Putamen (tissue), 1 donor: ENCODE data around the gene MAPK8IP1.
A peak's percentile ranks its signal among the peaks of the same experiment; 100 is the strongest.
"Not testable (repeated sequence)": the region's sequence is repeated elsewhere in the genome, so short reads cannot be mapped to it uniquely, and the experiment has no call there.

Experiments used
- DNase-seq: peaks from one replicate; pipeline ENCODE4 v3.0.0-alpha.2; 2016; ENCODE audit warnings: low spot score

Gene MAPK8IP1

DNA sequence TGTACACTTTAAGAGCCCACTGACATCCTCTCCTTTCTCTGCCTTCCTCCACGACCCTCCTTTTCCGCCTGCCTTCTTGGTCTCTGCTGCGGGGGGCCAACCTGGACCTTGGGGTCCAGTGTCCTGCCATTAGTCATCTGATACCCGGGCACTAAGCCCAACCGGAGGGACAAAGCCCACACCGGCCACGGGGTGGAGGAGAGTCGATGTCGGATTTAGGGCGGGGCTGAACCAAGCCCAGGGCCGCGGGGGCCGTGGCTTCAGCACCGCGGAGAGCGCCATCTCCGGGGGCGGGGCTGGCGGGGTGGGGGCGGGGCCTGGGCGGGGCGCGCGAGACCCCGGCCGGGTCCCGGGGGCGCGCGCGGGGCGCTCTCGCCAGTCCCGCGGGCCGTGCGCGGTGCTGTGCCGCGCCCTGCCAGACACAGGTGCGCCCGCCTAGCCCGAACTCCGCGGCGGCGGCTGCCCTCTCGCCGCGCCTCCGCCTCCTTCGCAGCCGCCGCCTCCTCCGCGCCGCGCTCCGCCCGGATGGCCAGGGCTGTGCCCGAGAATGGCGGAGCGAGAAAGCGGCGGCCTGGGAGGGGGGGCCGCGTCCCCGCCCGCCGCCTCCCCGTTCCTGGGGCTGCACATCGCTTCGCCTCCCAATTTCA, at the start of gene MAPK8IP1:
MAPK8IP1 (plus strand) TSS at position 378 of the 647 bp plus-strand sequence; CDS start at position 548, 170 bp downstream.
- no peak for DNase-seq

DNA sequence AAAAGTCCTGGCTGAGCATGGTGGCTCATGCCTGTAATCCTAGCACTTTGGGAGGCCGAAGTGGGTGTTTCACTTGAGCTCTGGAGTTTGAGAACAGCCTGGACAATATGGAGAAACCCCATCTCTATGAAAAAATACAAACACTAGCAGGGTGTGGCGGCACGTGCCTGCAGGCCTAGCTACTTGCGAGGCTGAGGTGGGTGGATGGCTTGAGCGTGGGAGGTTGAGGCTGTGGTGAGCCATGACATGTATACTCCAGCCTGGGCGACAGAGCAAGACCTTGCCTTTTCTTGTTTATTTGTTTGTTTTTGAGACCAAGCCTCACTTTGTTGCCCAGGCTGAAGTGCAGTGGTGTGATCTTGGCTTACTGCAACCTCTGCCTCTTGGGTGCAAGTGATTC, 46.2 kb upstream of the MAPK8IP1 start:
- DNase-seq = no peak

DNA sequence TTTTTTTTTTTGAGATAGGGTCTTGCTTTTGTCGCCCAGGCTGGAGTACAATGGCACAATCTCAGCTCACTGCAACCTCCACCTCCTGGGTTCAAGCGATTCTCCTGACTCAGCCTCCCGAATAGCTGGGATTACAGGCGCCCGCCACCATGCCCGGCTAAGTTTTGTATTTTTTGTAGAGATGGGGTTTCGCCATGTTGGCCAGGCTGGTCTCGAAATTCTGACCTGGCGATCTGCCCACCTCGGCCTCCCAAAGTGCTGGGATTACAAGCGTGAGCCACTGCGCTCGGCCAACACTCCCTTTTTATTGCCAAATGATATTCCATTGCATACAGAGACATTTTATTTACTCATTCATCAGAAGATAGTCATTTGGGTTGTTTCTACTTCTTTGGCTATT, 45.2 kb upstream of the MAPK8IP1 start:
- not testable (repeated sequence) for DNase-seq

DNA sequence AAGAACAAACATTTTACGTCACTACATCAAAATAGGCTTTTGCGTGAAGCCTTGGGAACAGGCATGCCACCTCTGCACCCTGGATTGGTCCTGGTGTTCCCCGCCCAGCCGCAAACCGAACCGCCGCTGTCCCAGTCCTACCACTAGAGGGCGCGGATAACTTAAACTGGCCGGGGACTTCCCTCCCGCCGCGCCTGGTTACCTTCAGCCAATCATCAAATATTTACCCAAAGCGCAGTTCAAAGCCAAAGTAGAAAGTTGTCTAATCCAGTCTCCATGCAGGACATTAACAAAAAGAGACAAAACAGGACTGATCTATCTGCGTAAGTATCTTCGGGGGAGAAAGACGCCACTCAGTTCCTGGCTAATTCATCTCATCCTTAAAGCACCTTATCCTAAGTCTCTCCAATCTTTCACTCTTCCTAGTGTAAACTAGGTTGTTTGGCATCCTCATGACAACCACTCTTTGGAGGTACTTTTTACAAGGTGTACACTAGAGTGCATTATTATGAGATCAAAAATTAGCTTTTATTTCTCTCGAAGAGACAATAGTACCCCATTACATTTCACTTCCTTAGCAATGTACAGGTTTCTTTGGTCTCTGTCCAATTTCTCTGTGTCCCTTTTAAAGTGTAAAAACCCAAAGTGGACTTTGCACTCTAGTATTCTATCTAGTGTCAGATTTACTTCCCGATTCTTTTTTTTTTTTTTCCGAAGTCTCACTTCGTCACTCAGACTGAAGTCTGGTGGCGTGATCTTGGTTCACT, 42.1 kb upstream of the MAPK8IP1 start:
- DNase-seq = peak; percentile 81

DNA sequence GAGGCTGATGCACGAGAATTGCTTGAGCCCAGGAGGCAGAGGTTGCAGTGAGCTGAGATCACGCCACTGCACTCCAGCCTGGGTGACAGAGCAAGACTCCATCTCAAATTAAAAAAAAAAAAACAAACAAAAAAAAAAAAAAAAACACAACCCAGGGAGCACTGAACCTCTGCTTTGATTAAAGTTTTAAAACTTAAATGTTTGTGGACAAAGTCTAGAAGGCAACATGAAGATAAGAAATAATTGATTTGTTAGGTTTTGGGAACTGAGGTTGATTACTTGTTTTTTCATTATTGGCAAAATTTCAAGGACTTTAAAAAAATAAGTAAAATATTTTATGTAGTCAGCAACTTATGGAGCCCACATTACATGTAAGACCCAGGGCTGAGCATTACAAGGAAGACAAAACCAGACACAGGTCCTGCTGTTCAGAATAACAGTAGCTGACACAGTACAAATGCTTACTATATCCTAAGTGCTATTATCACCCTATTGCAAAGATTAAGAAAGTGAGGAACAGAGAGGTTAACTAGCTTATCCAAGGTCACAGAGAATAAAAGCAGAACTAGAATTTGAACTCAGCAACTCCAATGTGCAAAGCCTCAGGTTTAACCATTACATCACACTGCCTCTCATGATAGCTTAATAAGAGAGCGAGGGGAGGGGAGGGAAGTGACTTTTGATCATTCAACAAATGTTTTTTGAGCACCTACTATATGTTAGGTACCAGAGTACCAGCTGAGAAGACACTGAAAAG, 40.5 kb upstream of the MAPK8IP1 start:
- no peak for DNase-seq

- no peak for DNase-seq
Observed at GRCh38 chr11:45846174-45846675, 39.2 kb upstream of the MAPK8IP1 start.

GRCh38 chr11:45846974-45847910, 38.2 kb upstream of the MAPK8IP1 start, which contains the start of gene CRY2:
TSS of gene CRY2 (plus strand) at chr11:45847475. CDS start at chr11:45847491, 16 bp downstream.
- DNase-seq = peak; percentile 98

- no peak for DNase-seq
Observed at GRCh38 chr11:45847911-45848316, 37.5 kb upstream of the MAPK8IP1 start.

DNA sequence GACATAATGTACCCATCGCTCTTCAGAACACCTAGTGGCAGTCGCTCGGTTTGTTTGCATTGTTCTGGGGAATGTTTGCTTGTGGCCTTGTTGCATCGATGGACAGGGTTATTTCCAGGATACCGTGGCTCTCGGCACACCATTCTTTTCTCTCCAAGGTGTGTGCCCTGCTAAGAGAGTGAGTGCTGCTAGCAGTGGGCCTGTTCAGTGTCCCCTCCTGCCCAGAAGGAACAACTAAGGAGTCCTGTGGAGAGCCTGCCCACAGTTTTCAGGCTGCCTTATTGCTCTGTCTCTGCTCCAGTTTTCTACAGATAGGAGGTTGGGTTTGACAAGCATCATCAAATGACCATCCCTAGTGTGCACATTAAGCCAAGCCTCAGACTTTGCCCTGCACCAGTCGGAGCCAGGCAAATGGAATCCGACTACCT, 36.8 kb upstream of the MAPK8IP1 start:
- DNase-seq = no peak

GRCh38 chr11:45850446-45850845, 35.0 kb upstream of the MAPK8IP1 start:
- no peak for DNase-seq

- no peak for DNase-seq
Observed at GRCh38 chr11:45851228-45851627, 34.2 kb upstream of the MAPK8IP1 start.

DNA sequence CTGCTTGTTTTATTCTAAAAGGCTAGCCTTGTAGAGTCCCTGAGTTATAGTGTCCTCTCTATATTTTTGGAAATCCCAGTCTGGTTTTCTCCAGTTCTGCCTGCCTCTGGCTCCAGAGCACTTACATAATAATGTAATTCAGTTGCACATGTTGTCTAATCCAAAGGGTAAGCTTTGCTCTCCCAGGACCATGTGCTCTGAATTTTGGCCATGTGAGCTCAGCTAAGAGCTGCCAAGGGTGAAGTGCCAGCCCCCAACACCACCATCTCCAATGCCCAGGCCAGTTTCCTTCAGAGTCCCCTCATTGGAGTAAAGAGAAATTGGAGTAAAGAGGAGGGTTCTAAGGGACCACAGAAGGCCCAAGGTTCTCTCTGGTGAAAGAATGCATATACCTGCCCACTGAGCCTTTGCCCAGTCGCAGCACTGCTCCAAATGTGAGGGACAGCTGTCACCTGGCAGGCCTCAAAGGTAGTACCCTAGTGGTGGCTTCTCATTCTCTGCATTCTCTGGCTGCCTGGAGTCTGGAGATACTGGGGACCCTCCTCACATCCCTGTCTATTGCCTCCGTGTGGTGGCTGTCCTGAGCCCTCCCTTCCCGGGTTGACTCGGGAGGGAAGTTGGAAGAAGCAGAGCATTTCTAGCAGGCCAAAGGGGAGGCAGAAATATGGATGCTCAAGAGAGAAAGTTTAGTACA, 33.3 kb upstream of the MAPK8IP1 start:
- peak; percentile 67 for DNase-seq

DNA sequence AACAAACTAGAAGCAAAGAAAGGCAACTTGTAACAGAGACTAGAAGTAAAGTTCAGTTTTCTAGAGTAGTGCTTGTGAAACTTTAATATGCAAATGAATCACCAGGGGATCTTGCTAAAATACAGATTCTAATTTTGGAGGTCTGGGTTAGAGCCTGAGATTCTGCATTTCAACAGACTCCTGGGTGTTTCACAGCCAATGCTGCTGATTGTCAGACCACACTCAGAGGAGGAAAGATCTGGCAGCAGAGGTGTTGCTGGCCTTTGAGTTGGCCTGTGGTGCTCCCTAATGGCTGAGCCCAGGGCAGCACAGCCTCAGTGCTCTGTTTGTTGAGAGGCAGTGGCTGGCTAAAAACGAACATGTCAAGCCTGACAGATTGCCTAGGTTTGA, 32.7 kb upstream of the MAPK8IP1 start:
- DNase-seq = no peak

DNA sequence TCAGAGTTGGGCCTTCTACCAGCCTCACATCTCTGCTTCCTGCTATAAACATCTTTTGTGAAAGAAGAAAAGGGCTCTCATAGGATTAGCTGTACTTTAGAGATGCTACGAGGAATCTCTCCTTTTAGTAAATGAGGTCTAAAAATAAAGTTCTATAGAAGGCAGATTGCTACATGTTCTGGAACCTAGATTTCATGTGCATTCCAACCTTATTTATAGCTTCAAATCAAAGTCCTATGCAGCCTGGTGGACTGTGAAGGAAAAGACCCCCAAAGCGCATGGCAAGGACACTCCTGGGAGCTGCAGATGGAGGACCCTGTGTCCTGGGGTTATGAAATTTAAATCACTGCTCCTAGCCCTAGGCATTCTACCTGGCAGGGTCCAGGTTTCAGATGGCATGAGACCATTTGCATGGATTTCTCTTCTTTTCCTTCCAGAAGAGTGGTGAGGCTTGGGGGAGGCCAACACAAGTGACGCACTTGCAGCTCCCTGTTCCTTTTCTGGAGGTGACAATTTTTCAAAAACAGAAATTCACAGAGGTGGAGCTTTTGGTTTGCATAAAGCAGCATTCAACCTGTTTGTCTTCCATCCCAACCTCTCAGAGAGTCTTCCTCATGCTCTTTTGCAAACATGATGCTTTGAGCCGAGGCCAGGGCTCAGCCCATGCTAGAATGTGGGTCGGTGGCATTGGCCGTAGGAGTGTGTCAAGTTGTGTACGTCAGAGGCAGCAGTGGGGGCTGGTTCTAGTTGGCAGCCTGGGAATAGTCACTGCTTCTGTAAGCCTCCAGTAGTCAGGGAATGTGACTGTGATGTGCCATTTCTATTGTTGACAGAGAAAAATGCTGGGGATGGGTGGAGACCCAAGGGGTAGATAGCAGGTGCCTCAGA, 31.9 kb upstream of the MAPK8IP1 start:
- DNase-seq = peak; percentile 72

GRCh38 chr11:45855308-45855707, 30.1 kb upstream of the MAPK8IP1 start:
- no peak for DNase-seq

- no peak for DNase-seq
Observed at GRCh38 chr11:45856044-45856468, 29.4 kb upstream of the MAPK8IP1 start.

DNA sequence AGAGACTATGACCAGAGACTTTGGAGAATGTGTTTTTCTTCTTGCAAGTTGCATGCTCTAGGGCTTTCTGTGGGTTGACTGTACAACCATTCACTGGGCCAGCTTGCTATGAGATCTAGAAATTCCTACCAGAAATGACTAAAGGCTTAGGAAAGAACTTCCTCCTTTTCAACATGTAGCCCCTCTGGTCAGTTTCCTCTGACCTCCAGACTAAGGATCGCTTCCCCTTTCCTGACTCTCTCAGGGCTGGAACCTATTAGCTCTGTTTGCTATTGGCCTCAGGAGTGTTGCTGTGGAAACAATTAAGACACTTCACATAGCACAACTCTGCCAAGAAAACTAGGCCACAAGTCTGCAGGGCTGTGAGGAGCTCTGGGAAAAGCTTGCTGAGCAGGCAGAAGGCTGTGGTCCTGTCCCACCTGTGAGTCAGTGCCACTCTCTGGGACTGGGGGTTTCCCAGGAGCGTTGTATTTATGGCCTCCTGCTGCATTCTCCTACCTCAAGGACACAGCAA, 27.4 kb upstream of the MAPK8IP1 start:
- peak; percentile 53 for DNase-seq

- DNase-seq = no peak
Observed at GRCh38 chr11:45858751-45859398, 26.6 kb upstream of the MAPK8IP1 start.

GRCh38 chr11:45859661-45860140, 25.8 kb upstream of the MAPK8IP1 start:
- DNase-seq = peak; percentile 86
